Liver (tissue), 9 donors: ENCODE measurements around the gene HYOU1. TPM values are rescaled to one million over a fixed set of nuclear protein-coding genes. Genes with fewer than 3 reads are reported as not detected.
A peak's percentile ranks its signal among the peaks of the same experiment; 100 is the strongest.

Source experiments
- DNase-seq: peaks from one replicate; pipeline ENCODE4 v3.0.0-alpha.2; 2017; ENCODE audit warnings: low spot score
- H3K27ac ChIP-seq, 2 donors: one replicate each; pipeline ENCODE4 v1.7.0; 2013; ENCODE audit warnings: inconsistent platforms in 2 of 2, low read length in 2 of 2, control low read depth in 1 of 2, low read depth in 1 of 2, mild to moderate bottlenecking in 1 of 2
- H3K27me3 ChIP-seq, 4 donors: one replicate each; pipeline versions ENCODE4 v1.6.1 to v1.7.0; 2013; ENCODE audit warnings: low read length in 3 of 4, inconsistent platforms in 1 of 4, mild to moderate bottlenecking in 1 of 4, moderate library complexity in 1 of 4; ENCODE audit not compliant: control insufficient read depth in 4 of 4, insufficient read depth in 4 of 4
- H3K36me3 ChIP-seq, 4 donors: one replicate each; pipeline versions ENCODE4 v1.6.1 to v1.7.0; 2013; ENCODE audit warnings: low read length in 3 of 4, mild to moderate bottlenecking in 3 of 4, low read depth in 1 of 4, moderate library complexity in 1 of 4; ENCODE audit not compliant: control insufficient read depth in 4 of 4, insufficient read depth in 3 of 4
- H3K4me1 ChIP-seq, 4 donors: one replicate each; pipeline versions ENCODE4 v1.6.1 to v1.7.0; 2013; ENCODE audit warnings: low read length in 3 of 4, mild to moderate bottlenecking in 3 of 4, moderate library complexity in 1 of 4; ENCODE audit not compliant: control insufficient read depth in 4 of 4, insufficient read depth in 4 of 4
- H3K4me3 ChIP-seq, 3 donors: one replicate each; pipeline versions ENCODE4 v1.6.1 to v1.7.0; 2013; ENCODE audit warnings: low read length in 3 of 3, control low read depth in 1 of 3, low read depth in 1 of 3, mild to moderate bottlenecking in 1 of 3
- H3K9ac ChIP-seq, 2 donors: one replicate each; pipeline ENCODE4 v1.7.0; 2013; ENCODE audit warnings: low read length in 2 of 2, mild to moderate bottlenecking in 2 of 2, moderate library complexity in 2 of 2, control low read depth in 1 of 2, low read depth in 1 of 2
- H3K9me3 ChIP-seq, 4 donors: one replicate each; pipeline versions ENCODE4 v1.6.1 to v1.7.0; 2013; ENCODE audit warnings: low read length in 3 of 4; ENCODE audit not compliant: control insufficient read depth in 4 of 4
- EGR1 ChIP-seq, 2 donors: IDR thresholded peaks; 2 replicates each; pipeline ENCODE4 v1.6.1; 2016 to 2018; ENCODE audit warnings: antibody characterized with exemption in 2 of 2, low read depth in 2 of 2
- FOXA1 ChIP-seq: IDR thresholded peaks from 2 replicates; pipeline ENCODE4 v1.6.1; 2016; ENCODE audit warnings: antibody characterized with exemption
- FOXA2 ChIP-seq: IDR thresholded peaks from 2 replicates; pipeline ENCODE4 v1.6.1; 2016; ENCODE audit warnings: antibody characterized with exemption
- HNF4A ChIP-seq, 2 donors: conservative IDR thresholded peaks; 2 replicates each; pipeline ENCODE4 v1.6.1; 2016; ENCODE audit warnings: antibody characterized with exemption in 2 of 2, mild to moderate bottlenecking in 2 of 2
- HNF4G ChIP-seq: IDR thresholded peaks from 2 replicates; pipeline ENCODE4 v1.6.1; 2016; ENCODE audit warnings: antibody characterized with exemption
- JUND ChIP-seq, 2 donors: IDR thresholded peaks; 2 replicates each; pipeline ENCODE4 v1.6.1; 2016; ENCODE audit warnings: antibody characterized with exemption in 2 of 2
- NR2F2 ChIP-seq: IDR thresholded peaks from 2 replicates; pipeline ENCODE4 v1.6.1; 2016; ENCODE audit warnings: antibody characterized with exemption
- RAD21 ChIP-seq, 2 donors: IDR thresholded peaks; 2 replicates each; pipeline ENCODE4 v1.6.1; 2016; ENCODE audit warnings: antibody characterized with exemption in 2 of 2, mild to moderate bottlenecking in 2 of 2
- RXRA ChIP-seq, 2 donors: IDR thresholded peaks; 2 replicates each; pipeline ENCODE4 v1.6.1; 2017 to 2018; ENCODE audit warnings: antibody characterized with exemption in 2 of 2, mild to moderate bottlenecking in 1 of 2
- TAF1 ChIP-seq: conservative IDR thresholded peaks from 2 replicates; pipeline ENCODE4 v1.6.1; 2016; ENCODE audit warnings: antibody characterized with exemption, mild to moderate bottlenecking
- YY1 ChIP-seq: IDR thresholded peaks from 2 replicates; pipeline ENCODE4 v1.6.1; 2016; ENCODE audit warnings: antibody characterized with exemption, mild to moderate bottlenecking
- WGBS: extraction: QIAGEN DNeasy Blood & Tissue Kit; methylation state at CpG from one replicate; pipeline ENCODE4 v1.1.7; 2013; 5-methylcytosine and 5-hydroxymethylcytosine counted together
- polyA plus RNA-seq, 2 donors: library from polyadenylated mRNA; stranded (reverse) in 1 of 2; unstranded in 1 of 2; fragments of 200-250 nt in 1 of 2; fragments of >200 nt in 1 of 2; fragmentation: Nextera tagmentation in 1 of 2; extraction: Ambion mirVana in 1 of 2; gene quantifications; one replicate each; pipeline versions ENCODE4 v1.2.1 to v1.2.3, GENCODE V29; 2013 to 2015
- total RNA-seq, 2 donors: library from RNA; depleted of rRNA; stranded (reverse); fragments of >200 nt; gene quantifications; one replicate each; pipeline ENCODE4 v1.2.3, GENCODE V29; 2014
- TF ChIP-seq, protein P1 (sequence below): IDR thresholded peaks from 2 replicates; pipeline ENCODE4 v1.6.1; 2016; ENCODE audit warnings: antibody characterized with exemption
- TF ChIP-seq, protein P2 (sequence below): IDR thresholded peaks from 2 replicates; pipeline ENCODE4 v1.6.1; 2016; ENCODE audit warnings: antibody characterized with exemption, mild to moderate bottlenecking
- TF ChIP-seq, protein P3 (sequence below): IDR thresholded peaks from 2 replicates; pipeline ENCODE4 v1.6.1; 2016; ENCODE audit warnings: antibody characterized with exemption
- TF ChIP-seq, protein P4 (sequence below): IDR thresholded peaks from 2 replicates; pipeline ENCODE4 v1.6.1; 2016; ENCODE audit warnings: antibody characterized with exemption
- TF ChIP-seq, protein P5 (sequence below): fragments of 150-350 bp; IDR thresholded peaks from 2 replicates; pipeline ENCODE4 v1.5.1; 2017; ENCODE audit warnings: improper control_type of control experiment, low read depth, low read length; ENCODE audit not compliant: missing input control
- donor health status: healthy.
- donor health status: healthy.
- donor health status: healthy.
- donor health status: healthy.
- donor health status: healthy.

HYOU1 gene
- total and polyA plus RNA-seq, 4 donors = 41.6 to 270 (median 119) TPM

DNA sequence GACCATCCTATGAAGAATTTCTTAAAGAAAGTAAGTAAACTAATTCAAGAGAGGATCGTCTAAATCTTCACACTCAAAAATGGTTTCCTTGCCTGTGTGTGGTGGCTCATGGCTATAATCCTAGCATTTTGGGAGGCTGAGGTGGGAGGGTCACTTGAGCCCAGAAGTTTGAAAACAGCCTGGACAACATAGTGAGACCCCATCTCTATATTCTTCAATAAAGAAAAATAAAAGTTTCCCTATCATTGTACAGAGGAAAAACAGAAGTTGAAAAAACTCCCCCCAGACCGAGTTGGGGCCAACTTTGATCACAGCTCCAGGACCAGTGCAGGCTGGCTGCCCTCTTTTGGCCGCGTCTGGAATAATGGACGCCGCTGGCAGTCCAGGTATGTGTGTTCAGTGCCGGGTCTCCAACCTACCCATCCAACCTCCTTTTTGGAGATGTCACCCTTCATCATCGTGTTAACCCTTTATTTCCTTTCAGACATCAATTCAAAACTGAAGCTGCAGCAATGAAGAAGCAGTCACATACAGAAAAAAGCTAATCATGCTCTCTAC lies 41.9 kb downstream of the HYOU1 start:
- H3K4me3 ChIP-seq = no peak overlapping the region
- peaks cover 6 to 40% (median 31%) of the 10 kb centered on the region in 4 donors for H3K36me3 ChIP-seq
- H3K9ac ChIP-seq = no peak overlapping the region
- no peak for DNase-seq
- H3K4me1 ChIP-seq = peaks cover 5 to 24% (median 19%) of the 10 kb centered on the region in 4 donors
- H3K9me3 ChIP-seq = no peaks in the 10 kb centered on the region
- TF ChIP-seq TAF1 = no peak
- TF ChIP-seq, protein P1, sequence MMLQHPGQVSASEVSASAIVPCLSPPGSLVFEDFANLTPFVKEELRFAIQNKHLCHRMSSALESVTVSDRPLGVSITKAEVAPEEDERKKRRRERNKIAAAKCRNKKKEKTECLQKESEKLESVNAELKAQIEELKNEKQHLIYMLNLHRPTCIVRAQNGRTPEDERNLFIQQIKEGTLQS = no peak
- TF ChIP-seq FOXA2 = no peak
- TF ChIP-seq FOXA1 = no peak
- TF ChIP-seq RAD21 (IDR thresholded peaks at IDR 0.05) = peak; percentile 11 to 32
- TF ChIP-seq HNF4G = no peak
- TF ChIP-seq NR2F2 = no peak
- TF ChIP-seq, protein P2, sequence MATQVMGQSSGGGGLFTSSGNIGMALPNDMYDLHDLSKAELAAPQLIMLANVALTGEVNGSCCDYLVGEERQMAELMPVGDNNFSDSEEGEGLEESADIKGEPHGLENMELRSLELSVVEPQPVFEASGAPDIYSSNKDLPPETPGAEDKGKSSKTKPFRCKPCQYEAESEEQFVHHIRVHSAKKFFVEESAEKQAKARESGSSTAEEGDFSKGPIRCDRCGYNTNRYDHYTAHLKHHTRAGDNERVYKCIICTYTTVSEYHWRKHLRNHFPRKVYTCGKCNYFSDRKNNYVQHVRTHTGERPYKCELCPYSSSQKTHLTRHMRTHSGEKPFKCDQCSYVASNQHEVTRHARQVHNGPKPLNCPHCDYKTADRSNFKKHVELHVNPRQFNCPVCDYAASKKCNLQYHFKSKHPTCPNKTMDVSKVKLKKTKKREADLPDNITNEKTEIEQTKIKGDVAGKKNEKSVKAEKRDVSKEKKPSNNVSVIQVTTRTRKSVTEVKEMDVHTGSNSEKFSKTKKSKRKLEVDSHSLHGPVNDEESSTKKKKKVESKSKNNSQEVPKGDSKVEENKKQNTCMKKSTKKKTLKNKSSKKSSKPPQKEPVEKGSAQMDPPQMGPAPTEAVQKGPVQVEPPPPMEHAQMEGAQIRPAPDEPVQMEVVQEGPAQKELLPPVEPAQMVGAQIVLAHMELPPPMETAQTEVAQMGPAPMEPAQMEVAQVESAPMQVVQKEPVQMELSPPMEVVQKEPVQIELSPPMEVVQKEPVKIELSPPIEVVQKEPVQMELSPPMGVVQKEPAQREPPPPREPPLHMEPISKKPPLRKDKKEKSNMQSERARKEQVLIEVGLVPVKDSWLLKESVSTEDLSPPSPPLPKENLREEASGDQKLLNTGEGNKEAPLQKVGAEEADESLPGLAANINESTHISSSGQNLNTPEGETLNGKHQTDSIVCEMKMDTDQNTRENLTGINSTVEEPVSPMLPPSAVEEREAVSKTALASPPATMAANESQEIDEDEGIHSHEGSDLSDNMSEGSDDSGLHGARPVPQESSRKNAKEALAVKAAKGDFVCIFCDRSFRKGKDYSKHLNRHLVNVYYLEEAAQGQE = no peak
- TF ChIP-seq EGR1 (IDR thresholded peaks at IDR 0.05; ENCODE audit: low read depth in 2 of 2) = no peak
- peak; percentile 61 for TF ChIP-seq YY1
- H3K27me3 ChIP-seq = no peaks in the 10 kb centered on the region
- H3K27ac ChIP-seq = no peak overlapping the region
- WGBS = 44% methylated on average over 8 of the region's 8 CpGs

DNA sequence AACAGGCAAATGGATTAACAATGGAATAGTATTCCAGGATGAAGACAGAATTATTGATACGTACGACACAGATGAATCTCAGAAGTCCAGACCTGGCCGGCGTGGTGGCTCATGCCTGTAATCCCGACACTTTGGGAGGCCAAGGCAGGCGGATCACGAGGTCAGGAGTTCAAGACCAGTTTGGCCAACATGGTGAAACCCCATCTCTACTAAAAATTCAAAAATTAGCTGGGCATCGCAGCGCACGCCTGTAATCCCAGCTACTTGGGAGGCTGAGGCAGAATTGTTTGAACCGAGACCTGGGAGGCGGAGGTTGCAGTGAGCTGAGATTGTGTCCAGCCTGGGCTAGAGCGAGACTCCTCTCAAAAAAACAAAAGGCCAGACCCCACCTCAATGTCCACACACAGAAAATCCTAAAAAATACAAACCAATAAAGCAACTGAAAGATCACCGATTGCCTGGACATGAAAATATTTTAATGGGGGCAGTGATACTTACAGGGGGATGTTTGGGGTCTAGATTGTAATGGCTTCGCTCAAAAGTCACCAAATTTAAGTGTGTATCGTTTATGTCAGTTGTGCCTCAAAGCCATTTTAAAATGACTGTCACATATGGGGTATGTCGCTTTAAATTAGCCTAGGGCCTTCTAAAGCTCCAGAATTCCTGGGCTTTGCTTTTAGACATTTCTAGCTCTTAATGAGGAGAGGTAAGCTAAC lies 42.6 kb downstream of the HYOU1 start:
- Histone ChIP-seq H3K27me3 (no peaks in the 10 kb centered on the region), H3K4me1 (peaks cover 5 to 19% (median 14%) of the 10 kb centered on the region in 4 donors), H3K9ac (no peak overlapping the region), H3K4me3 (no peak overlapping the region), H3K27ac (no peak overlapping the region), H3K9me3 (no peaks in the 10 kb centered on the region), H3K36me3 (peaks cover 7 to 41% (median 31%) of the 10 kb centered on the region in 4 donors)
- 97% methylated on average over 17 of the region's 17 CpGs for WGBS
- TF ChIP-seq HNF4A (conservative IDR thresholded peaks at IDR 0.05) (no peak), EGR1 (IDR thresholded peaks at IDR 0.05; ENCODE audit: low read depth in 2 of 2) (no peak), FOXA1 (no peak), JUND (IDR thresholded peaks at IDR 0.05) (no peak), FOXA2 (no peak), RXRA (IDR thresholded peaks at IDR 0.05) (no peak)
- TF ChIP-seq, protein P3, sequence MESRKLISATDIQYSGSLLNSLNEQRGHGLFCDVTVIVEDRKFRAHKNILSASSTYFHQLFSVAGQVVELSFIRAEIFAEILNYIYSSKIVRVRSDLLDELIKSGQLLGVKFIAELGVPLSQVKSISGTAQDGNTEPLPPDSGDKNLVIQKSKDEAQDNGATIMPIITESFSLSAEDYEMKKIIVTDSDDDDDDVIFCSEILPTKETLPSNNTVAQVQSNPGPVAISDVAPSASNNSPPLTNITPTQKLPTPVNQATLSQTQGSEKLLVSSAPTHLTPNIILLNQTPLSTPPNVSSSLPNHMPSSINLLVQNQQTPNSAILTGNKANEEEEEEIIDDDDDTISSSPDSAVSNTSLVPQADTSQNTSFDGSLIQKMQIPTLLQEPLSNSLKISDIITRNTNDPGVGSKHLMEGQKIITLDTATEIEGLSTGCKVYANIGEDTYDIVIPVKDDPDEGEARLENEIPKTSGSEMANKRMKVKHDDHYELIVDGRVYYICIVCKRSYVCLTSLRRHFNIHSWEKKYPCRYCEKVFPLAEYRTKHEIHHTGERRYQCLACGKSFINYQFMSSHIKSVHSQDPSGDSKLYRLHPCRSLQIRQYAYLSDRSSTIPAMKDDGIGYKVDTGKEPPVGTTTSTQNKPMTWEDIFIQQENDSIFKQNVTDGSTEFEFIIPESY = no peak
- TF ChIP-seq, protein P1 = no peak
- TF ChIP-seq, protein P4, sequence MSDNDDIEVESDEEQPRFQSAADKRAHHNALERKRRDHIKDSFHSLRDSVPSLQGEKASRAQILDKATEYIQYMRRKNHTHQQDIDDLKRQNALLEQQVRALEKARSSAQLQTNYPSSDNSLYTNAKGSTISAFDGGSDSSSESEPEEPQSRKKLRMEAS = no peak
- TF ChIP-seq, protein P5, sequence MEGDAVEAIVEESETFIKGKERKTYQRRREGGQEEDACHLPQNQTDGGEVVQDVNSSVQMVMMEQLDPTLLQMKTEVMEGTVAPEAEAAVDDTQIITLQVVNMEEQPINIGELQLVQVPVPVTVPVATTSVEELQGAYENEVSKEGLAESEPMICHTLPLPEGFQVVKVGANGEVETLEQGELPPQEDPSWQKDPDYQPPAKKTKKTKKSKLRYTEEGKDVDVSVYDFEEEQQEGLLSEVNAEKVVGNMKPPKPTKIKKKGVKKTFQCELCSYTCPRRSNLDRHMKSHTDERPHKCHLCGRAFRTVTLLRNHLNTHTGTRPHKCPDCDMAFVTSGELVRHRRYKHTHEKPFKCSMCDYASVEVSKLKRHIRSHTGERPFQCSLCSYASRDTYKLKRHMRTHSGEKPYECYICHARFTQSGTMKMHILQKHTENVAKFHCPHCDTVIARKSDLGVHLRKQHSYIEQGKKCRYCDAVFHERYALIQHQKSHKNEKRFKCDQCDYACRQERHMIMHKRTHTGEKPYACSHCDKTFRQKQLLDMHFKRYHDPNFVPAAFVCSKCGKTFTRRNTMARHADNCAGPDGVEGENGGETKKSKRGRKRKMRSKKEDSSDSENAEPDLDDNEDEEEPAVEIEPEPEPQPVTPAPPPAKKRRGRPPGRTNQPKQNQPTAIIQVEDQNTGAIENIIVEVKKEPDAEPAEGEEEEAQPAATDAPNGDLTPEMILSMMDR = no peak
- DNase-seq = no peak
